ENCODE results near the gene ALS2. TPM values are rescaled to one million over a fixed set of nuclear protein-coding genes. Genes with fewer than 3 reads are reported as not detected.
"Not testable (repeated sequence)": the region's sequence is repeated elsewhere in the genome, so short reads cannot be mapped to it uniquely, and the experiment has no call there.

The ALS2 gene
- polyA plus RNA-seq, 6 donors from 2014 or later: 2.4 to 4.6 (median 4.0) TPM

- no peaks in the 10 kb centered on the region for H3K9me3 Mint-ChIP-seq
- DNase-seq: no peak
- H3K27ac Mint-ChIP-seq: peak within 1 kb of the TSS in 2 of 6 donors; percentile 47 to 83
- H3K36me3 Mint-ChIP-seq: no peaks in the 10 kb centered on the region
- no peak for ATAC-seq (ENCODE audit: low read depth in 2 of 2)
- H3K4me1 Mint-ChIP-seq: peaks cover 0 to 4% (median 0%) of the 10 kb centered on the region in 3 donors
- H3K27me3 Mint-ChIP-seq: peaks cover 11 to 23% (median 16%) of the 10 kb centered on the region in 3 donors
- no peak within 1 kb of the TSS for H3K4me3 Mint-ChIP-seq
Observed at GRCh38 chr2:201806442-201807170, 25.9 kb upstream of the ALS2 start, which contains the start of gene CDK15. TSS of gene CDK15 (plus strand) at chr2:201806537. CDS start at chr2:201806665, 128 bp downstream.

- H3K4me3 Mint-ChIP-seq: not testable (repeated sequence)
Observed at GRCh38 chr2:201798914-201799285, 18.2 kb upstream of the ALS2 start.

GRCh38 chr2:201798252-201798913, 17.6 kb upstream of the ALS2 start:
- no peaks in the 10 kb centered on the region for H3K9me3 Mint-ChIP-seq
- H3K4me3 Mint-ChIP-seq: no peak overlapping the region
- no peaks in the 10 kb centered on the region for H3K36me3 Mint-ChIP-seq
- DNase-seq (no peak), ATAC-seq (ENCODE audit: low read depth in 2 of 2) (no peak)
- peaks cover 0 to 4% (median 0%) of the 10 kb centered on the region in 3 donors for H3K4me1 Mint-ChIP-seq
- peaks cover 15 to 18% (median 15%) of the 10 kb centered on the region in 3 donors for H3K27me3 Mint-ChIP-seq
- no peak overlapping the region for H3K27ac Mint-ChIP-seq

More at GRCh38 chr2:201798914-201799285, 18.2 kb upstream of the ALS2 start:
- DNase-seq; H3K9me3 Mint-ChIP-seq; H3K36me3 Mint-ChIP-seq; ATAC-seq (ENCODE audit: low read depth in 2 of 2); H3K4me1 Mint-ChIP-seq; H3K27ac Mint-ChIP-seq: not testable (repeated sequence)
- H3K27me3 Mint-ChIP-seq: peaks cover 15 to 18% (median 15%) of the 10 kb centered on the region in 3 donors

GRCh38 chr2:201797175-201797840, 16.6 kb upstream of the ALS2 start:
- ATAC-seq (ENCODE audit: low read depth in 2 of 2) (no peak), DNase-seq (no peak)
- Mint-ChIP-seq H3K36me3 (no peaks in the 10 kb centered on the region), H3K4me1 (peaks cover 0 to 4% (median 0%) of the 10 kb centered on the region in 3 donors), H3K27me3 (peaks cover 12 to 22% (median 16%) of the 10 kb centered on the region in 3 donors), H3K27ac (no peak overlapping the region), H3K4me3 (no peak overlapping the region), H3K9me3 (no peaks in the 10 kb centered on the region)

- peaks cover 8 to 24% (median 19%) of the 10 kb centered on the region in 3 donors for H3K27me3 Mint-ChIP-seq
- no peak overlapping the region for H3K4me3 Mint-ChIP-seq
- ATAC-seq (ENCODE audit: low read depth in 2 of 2): no peak
- no peak for DNase-seq
- H3K27ac Mint-ChIP-seq: no peak overlapping the region
- H3K4me1 Mint-ChIP-seq: peaks cover 0 to 4% (median 0%) of the 10 kb centered on the region in 3 donors
- no peaks in the 10 kb centered on the region for H3K9me3 Mint-ChIP-seq
- no peaks in the 10 kb centered on the region for H3K36me3 Mint-ChIP-seq
Observed at GRCh38 chr2:201796478-201796865, 15.7 kb upstream of the ALS2 start.

GRCh38 chr2:201795607-201796477, 15.1 kb upstream of the ALS2 start:
- no peaks in the 10 kb centered on the region for H3K36me3 Mint-ChIP-seq
- no peaks in the 10 kb centered on the region for H3K9me3 Mint-ChIP-seq
- peaks cover 9 to 19% (median 15%) of the 10 kb centered on the region in 3 donors for H3K27me3 Mint-ChIP-seq
- no peak overlapping the region for H3K4me3 Mint-ChIP-seq
- peaks cover 0 to 4% (median 0%) of the 10 kb centered on the region in 3 donors for H3K4me1 Mint-ChIP-seq
- no peak overlapping the region for H3K27ac Mint-ChIP-seq
- ATAC-seq (ENCODE audit: low read depth in 2 of 2) (no peak), DNase-seq (no peak)

GRCh38 chr2:201794294-201794693, 13.6 kb upstream of the ALS2 start:
- Mint-ChIP-seq H3K36me3 (no peaks in the 10 kb centered on the region), H3K4me1 (peaks cover 0 to 4% (median 0%) of the 10 kb centered on the region in 3 donors), H3K4me3 (no peak overlapping the region), H3K27ac (no peak overlapping the region), H3K27me3 (peaks cover 12 to 16% (median 16%) of the 10 kb centered on the region in 3 donors), H3K9me3 (no peaks in the 10 kb centered on the region)
- ATAC-seq (ENCODE audit: low read depth in 2 of 2) (no peak), DNase-seq (no peak)

- H3K4me3 Mint-ChIP-seq: no peak overlapping the region
- DNase-seq (no peak), ATAC-seq (ENCODE audit: low read depth in 2 of 2) (no peak)
- H3K27ac Mint-ChIP-seq: no peak overlapping the region
- peaks cover 16 to 20% (median 18%) of the 10 kb centered on the region in 3 donors for H3K27me3 Mint-ChIP-seq
- no peaks in the 10 kb centered on the region for H3K9me3 Mint-ChIP-seq
- peaks cover 0 to under 1% of the 10 kb centered on the region in 2 donors for H3K36me3 Mint-ChIP-seq
- peaks cover 0 to 4% (median 0%) of the 10 kb centered on the region in 3 donors for H3K4me1 Mint-ChIP-seq
Observed at GRCh38 chr2:201793631-201794030, 12.9 kb upstream of the ALS2 start.

- no peak overlapping the region for H3K4me3 Mint-ChIP-seq
- H3K9me3 Mint-ChIP-seq: no peaks in the 10 kb centered on the region
- no peak overlapping the region for H3K27ac Mint-ChIP-seq
- peaks cover 21 to 37% (median 32%) of the 10 kb centered on the region in 3 donors for H3K27me3 Mint-ChIP-seq
- ATAC-seq (ENCODE audit: low read depth in 2 of 2) (no peak), DNase-seq (no peak)
- H3K4me1 Mint-ChIP-seq: peaks cover 0 to 4% (median 0%) of the 10 kb centered on the region in 3 donors
- H3K36me3 Mint-ChIP-seq: peaks cover 0 to 5% of the 10 kb centered on the region in 2 donors
Observed at GRCh38 chr2:201790989-201791388, 10.3 kb upstream of the ALS2 start.

GRCh38 chr2:201790291-201790690, 9.6 kb upstream of the ALS2 start:
- Mint-ChIP-seq H3K36me3 (peaks cover 0 to 5% of the 10 kb centered on the region in 2 donors), H3K27ac (peak overlapping the region in 1 of 6 donors; percentile 4), H3K27me3 (peaks cover 21 to 43% (median 32%) of the 10 kb centered on the region in 3 donors), H3K4me1 (no peaks in the 10 kb centered on the region), H3K4me3 (no peak overlapping the region), H3K9me3 (no peaks in the 10 kb centered on the region)
- no peak for DNase-seq
- no peak for ATAC-seq (ENCODE audit: low read depth in 2 of 2)

GRCh38 chr2:201789395-201789794, 8.7 kb upstream of the ALS2 start:
- Mint-ChIP-seq H3K4me1 (no peaks in the 10 kb centered on the region), H3K36me3 (peaks cover 0 to 5% of the 10 kb centered on the region in 2 donors), H3K4me3 (no peak overlapping the region), H3K27ac (no peak overlapping the region), H3K27me3 (peaks cover 21 to 43% (median 32%) of the 10 kb centered on the region in 3 donors), H3K9me3 (no peaks in the 10 kb centered on the region)
- ATAC-seq (ENCODE audit: low read depth in 2 of 2): no peak
- no peak for DNase-seq

GRCh38 chr2:201788371-201788770, 7.6 kb upstream of the ALS2 start:
- H3K9me3 Mint-ChIP-seq: no peaks in the 10 kb centered on the region
- H3K27ac Mint-ChIP-seq: peak overlapping the region in 1 of 6 donors; percentile 76
- DNase-seq (no peak), ATAC-seq (ENCODE audit: low read depth in 2 of 2) (no peak)
- no peaks in the 10 kb centered on the region for H3K4me1 Mint-ChIP-seq
- H3K4me3 Mint-ChIP-seq: no peak overlapping the region
- H3K27me3 Mint-ChIP-seq: peaks cover 26 to 48% (median 36%) of the 10 kb centered on the region in 3 donors
- H3K36me3 Mint-ChIP-seq: peaks cover 0 to 5% of the 10 kb centered on the region in 2 donors
